NCI-H2081 (cell line): Measurements from ENCODE around the gene ACBD3.
A peak's percentile ranks its signal among the peaks of the same experiment; 100 is the strongest.
"Not testable (repeated sequence)": the region's sequence is repeated elsewhere in the genome, so short reads cannot be mapped to it uniquely, and the experiment has no call there.

Experiments
- DNase-seq, 2 experiments: peaks; one replicate each; lab custom pipeline; 2025; lab: John Stamatoyannopoulos, UW

ACBD3 gene

DNA sequence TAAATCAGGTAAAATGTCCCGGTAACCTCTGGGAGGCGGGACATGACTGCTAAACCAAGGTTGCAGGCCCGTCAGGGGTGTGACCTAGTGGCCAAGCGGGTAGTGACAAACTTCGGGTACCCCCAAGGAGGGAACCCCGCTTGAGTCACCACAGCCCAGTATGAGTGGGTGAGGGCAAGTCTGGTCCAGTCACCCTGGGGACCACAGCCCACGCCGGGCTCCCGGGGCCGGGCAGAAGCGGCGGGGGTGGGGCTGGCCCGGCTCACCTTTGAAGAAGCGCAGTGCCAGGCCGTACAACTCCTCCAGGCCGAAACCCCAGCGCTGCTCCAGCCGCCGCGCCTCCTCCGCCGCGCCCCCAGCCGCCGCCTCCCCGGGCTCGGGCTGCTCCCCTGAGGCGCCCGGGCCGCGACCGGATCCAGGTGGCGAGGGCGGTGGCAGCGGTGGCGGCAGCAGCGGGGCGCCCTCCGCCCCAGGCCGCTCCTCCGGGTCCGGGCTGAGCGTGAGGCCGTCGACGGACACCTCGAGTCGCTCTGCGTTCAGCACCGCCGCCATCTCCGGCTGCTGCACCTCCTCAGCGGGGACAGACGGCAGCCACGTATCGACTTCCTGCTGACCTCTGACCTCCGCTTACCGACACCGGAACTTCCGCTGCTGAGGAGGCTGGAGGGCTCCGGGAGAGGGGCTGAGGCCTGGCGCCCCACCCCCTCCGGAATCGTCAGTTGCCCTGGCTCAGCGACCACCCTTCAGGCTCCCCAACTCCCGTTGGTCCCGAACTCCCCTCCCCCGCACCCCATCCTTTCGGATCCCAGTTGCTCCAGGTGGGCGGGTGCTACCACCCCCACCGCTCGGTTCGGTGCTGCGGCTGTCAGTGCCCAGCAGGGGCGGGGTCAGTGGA, at the start of gene ACBD3:
ACBD3 (minus strand) TSS at position 618 of the 895 bp plus-strand sequence; CDS start at position 552, 66 bp downstream.
- DNase-seq, result peak; percentile 88 to 93

DNA sequence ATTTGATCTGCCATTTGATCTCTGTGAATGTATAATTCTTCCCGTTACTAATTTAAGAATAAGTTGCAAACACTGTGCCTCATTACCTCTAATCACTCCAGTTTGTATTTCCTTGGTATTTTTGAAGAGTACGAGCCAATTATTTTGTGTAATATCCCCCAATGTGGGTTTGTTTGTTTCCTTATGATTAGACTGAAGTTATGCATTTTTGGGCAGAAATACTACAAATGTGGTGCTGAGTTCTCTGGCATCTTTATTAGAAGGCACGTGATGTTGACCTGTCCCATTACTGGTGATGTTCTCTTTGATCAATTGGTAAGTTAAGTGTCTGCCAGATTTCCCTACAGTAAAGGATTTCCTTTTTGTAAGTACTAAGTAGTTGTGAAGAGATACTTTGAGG, 47.3 kb upstream of the ACBD3 start:
- no peak for DNase-seq

DNA sequence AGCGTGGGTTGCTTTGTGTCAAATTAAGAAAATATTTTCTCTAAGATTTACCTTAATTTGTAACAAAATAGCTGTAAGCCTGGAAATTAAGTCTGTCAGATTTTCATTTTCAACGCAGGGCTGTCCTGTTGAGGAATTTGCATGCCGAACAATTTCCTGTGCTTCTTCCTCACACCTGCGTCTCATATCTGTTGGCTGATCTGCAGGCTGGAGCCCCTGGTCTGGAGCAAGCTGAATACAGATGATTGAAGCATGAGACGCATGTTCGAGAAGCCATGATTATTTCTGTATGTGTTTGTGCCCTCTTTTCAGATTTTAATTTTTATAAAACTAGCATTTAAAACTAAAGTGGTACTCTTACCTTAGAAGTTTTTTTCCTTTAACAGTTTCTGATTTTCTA, 46.8 kb upstream of the ACBD3 start:
- DNase-seq, result no peak

- no peak for DNase-seq
Observed at GRCh38 chr1:226226601-226227000, 40.1 kb upstream of the ACBD3 start.

DNA sequence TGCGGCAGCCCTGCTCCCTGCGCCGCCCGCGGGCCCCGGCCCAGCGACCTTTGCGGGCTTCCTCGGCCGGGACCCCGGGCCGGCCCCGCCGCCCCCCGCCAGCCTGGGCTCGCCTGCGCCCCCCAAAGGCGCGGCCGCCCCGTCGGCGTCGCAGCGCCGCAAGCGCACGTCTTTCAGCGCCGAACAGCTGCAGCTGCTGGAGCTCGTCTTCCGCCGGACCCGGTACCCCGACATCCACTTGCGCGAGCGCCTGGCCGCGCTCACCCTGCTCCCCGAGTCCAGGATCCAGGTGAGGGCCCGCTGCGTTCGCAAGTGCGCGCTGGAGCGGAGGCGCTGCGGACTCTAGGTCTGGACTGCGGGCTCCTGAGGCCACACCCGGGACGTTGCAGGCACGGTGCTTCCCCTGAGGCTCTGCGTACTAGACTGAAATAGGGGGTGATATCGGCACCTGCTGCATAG, 37.3 kb upstream of the ACBD3 start:
- no peak for DNase-seq

- DNase-seq, result no peak
Observed at GRCh38 chr1:226223157-226223785, 36.7 kb upstream of the ACBD3 start, which contains the start of gene MIXL1. TSS of gene MIXL1 (plus strand) at chr1:226223664. CDS start at chr1:226223682, 18 bp downstream.

DNA sequence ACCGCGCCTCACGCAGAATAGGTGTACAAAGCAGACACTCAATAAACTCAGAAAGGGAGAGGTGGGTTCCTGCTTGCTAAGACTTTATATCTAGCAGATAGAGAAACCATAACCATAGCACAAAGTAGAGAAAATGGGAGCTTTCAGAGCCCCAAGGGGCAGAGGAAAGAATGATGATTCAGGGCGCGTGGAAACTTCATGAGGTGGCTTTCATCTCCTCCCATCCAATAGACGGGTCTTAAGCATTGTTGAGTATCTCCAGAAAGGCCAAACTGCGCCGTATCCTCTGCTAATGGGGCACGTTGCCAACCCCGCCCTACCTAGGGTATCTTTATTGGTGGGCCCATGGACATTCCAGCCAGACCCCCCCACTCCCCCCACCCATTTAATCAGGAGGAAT, 36.1 kb upstream of the ACBD3 start:
- no peak for DNase-seq

- DNase-seq, result no peak
Observed at GRCh38 chr1:226220473-226221189, 34.1 kb upstream of the ACBD3 start.

DNA sequence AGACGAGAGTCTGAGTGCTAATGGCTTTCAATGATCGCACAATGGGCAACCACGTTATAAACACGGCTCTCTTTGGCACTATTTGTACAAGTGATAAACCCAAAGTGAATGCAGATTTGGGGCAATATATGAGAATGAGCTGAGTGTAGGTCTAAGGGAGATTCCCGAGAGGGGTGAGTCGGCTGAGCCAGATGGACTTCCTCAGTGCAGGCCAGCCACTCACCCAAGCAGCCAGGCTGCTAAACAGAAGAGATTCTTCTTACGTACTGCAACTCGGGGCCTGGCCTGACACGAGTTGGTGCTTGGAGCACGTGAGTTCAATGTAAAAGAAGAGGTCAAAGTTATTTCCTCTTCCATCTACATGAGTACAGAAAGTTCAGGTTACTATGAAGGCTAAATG, 30.7 kb upstream of the ACBD3 start:
- no peak for DNase-seq

DNA sequence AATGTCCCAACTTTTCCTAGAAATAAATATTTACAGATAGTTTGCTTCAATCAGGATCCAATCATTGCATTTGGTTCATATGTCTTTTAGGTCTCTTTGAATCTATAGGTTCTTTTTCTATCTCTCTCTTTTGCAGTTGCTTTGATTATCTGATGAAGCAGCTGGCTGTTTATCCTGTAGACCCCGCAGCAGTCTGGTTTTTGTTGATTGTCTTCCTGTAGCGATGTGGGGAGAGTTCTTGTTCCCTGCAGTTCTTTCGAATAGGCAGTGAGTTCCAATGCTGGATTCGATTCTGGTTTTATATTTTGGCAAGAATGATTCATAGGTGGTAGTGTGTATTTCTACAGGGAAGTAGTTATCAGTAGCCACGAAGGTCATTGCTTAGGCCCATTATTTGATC, 29.5 kb upstream of the ACBD3 start:
- no peak for DNase-seq

GRCh38 chr1:226215239-226215638, 28.7 kb upstream of the ACBD3 start:
- DNase-seq, result no peak

DNA sequence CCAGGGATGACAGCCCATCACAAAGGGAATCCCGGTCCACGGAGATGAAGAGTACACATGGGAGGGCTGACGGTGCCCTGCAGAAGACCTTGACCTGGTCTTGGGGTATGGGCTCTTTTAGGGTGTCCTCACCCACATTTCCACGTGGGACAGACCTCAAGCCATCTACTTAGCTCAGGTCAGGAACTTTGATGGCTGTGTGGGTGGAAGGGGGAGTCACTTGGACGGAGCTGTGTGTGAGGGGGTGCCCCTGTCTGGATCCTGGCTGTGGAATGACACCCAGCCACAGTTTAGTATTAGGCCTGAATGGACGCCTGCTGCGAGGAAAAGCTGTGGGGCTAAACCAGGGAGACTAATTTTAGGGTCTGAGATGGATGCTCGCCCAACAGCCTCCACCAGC, 26.0 kb upstream of the ACBD3 start:
- DNase-seq, result no peak

DNA sequence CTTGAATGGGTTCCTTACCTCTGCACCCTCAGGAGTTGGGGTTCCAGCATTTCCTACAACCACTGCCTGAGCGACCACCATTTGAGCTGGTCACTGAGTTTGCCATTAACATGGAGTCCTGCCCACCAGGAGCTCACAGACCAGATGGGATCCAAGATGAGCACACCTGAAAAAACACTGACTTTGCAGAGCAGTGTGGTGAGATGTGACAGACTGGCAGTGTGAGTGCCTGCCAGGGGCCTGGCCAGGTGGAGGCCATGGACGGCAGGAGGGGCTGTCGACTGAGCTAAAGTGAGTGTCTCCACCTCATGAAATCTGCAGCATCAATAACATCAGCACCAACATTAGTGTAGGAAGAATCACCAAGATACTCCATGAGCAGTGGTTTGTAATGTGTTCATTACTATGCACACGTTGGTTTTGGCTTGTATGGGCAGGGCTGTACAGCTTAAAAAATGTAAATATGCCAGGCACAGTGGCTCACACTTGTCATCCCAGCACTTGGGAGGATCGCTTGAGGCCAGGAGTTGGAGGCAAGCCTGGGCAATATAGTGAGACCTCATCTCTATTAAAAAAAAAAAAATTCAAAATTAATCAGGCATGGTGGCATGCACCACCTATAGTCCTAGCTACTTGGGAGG, 24.8 kb upstream of the ACBD3 start:
- no peak for DNase-seq

GRCh38 chr1:226210571-226211176, 24.1 kb upstream of the ACBD3 start:
- DNase-seq, result no peak

DNA sequence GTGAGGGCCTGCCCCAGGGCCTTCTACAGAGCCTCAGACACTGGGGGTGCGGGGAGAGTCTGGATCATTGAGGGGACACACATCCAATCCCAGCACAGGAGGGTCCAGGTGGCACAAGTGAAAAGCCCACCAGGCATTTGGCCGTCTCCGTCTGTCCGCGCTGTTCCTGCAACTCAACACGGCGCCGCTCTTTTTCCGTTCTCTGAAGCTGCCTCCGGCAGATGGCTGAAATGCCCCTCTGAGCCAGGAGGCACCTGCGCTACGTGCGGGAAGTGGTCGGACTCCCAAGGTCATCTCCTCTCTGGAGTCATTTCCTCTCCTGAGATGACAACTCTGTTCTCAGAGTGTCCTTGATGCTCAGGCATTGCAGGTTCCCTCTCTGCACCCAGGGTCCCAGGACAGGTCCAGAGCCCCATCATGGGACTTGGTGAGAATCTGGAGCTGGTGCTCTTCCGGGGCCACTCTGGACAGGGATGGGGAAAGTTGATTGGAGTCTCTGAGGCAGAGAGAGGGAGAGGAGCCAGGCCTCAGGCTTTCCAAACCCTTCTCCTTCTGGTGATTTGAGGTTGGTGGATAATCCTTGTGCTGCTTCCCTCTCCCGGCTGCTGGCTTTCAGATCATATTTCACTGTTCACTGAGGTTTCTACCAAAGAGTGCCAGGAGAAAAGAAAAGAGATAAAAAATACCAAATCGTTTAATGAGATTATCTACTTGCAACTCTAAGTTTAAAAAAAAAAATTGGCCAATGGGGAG, 22.9 kb upstream of the ACBD3 start:
- DNase-seq, result no peak

DNA sequence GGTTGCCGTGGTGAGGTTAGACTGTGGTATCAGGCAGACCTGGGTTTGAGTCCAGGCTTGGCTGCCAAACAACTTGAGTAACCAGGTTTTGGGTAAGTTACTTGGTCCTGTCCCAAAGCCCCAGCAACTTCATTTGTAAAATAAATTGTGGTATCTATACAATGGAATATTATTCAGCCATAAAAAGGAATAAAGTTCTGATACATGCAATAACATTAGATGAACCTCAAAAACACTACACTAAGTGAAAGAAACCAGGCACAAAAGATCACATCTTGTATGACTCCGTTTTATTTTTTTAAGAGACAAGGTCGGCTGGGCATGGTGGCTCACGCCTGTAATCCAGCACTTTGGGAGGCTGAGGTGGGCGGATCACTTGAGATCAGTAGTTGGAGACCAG, 20.5 kb upstream of the ACBD3 start:
- no peak for DNase-seq

- DNase-seq, result no peak
Observed at GRCh38 chr1:226204198-226204597, 17.7 kb upstream of the ACBD3 start.

DNA sequence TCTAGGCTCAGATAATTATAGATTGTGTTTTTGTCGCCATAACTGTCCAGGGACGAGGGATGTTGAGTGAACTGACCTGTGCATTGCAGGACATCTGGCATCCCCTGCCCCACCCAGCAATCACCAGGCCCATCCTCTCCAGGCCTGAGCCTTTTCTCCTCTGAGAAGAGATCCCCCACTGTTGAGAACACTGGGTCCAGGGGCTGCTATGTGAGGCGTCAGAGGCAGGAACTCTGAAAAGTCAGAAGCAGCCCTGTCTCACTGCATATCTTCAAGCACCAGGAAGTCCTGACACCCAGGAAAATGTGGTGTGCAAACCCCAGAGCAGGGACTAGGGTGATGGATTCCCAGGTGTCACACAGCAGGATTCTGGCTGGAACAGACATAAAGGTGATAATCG, 17.1 kb upstream of the ACBD3 start:
- no peak for DNase-seq

- no peak for DNase-seq
Observed at GRCh38 chr1:226203240-226203639, 16.7 kb upstream of the ACBD3 start.

DNA sequence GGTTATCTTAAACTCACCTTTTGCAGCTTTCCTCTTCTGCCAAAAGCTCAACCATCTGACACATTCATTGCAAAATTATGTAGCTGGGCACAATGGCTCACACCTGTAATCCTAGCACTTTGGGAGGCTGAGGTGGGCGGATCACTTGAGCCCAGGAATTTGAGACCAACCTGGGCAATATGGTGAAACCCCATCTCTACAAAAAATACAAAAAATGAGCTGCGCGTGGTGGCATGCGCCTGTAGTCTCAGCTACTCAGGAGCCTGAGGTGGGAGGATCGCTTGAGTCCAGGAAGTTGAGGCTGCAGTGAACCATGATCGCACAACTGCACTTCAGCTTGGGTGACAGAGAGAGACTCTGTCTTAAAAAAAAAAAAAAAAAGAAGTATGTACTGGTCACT, 16.1 kb upstream of the ACBD3 start:
- DNase-seq, result not testable (repeated sequence)

GRCh38 chr1:226202246-226202645, 15.7 kb upstream of the ACBD3 start:
- no peak for DNase-seq
